Activated naive CD8-positive, alpha-beta T cell treated with anti-CD3 and anti-CD28 coated beads, Interleukin-2, amount 50 U/mL, for 24 hours (primary cell): ENCODE results near the gene SCAF11.
"Not testable (repeated sequence)": the region's sequence is repeated elsewhere in the genome, so short reads cannot be mapped to it uniquely, and the experiment has no call there.

Source experiments
- ATAC-seq: fragments of 150-1000 bp; cut with Tn5 transposase; one replicate; pipeline ENCODE4 v1.10.0; 2021
- DNase-seq: peaks from one replicate; pipeline ENCODE4 v3.0.0; 2021
- H3K27ac Mint-ChIP-seq: one replicate; pipeline ENCODE4 v1.8.0; 2021; ENCODE audit warnings: mild to moderate bottlenecking, mixed read lengths
- H3K27me3 Mint-ChIP-seq: one replicate; pipeline ENCODE4 v1.8.0; 2021; ENCODE audit warnings: mixed read lengths
- H3K36me3 Mint-ChIP-seq: one replicate; pipeline ENCODE4 v1.8.0; 2021; ENCODE audit warnings: low read depth, mixed read lengths
- H3K4me1 Mint-ChIP-seq: one replicate; pipeline ENCODE4 v1.8.0; 2021; ENCODE audit warnings: mixed read lengths
- H3K4me3 Mint-ChIP-seq: one replicate; pipeline ENCODE4 v1.8.0; 2021; ENCODE audit warnings: mild to moderate bottlenecking, moderate library complexity, mixed read lengths
- H3K9me3 Mint-ChIP-seq: one replicate; pipeline ENCODE4 v1.8.0; 2021; ENCODE audit warnings: mixed read lengths

SCAF11 gene

GRCh38 chr12:45990468-45991283 is at the start of gene SCAF11:
Gene SCAF11 (minus strand): TSS chr12:45990574. CDS start chr12:45964167, 26,407 bp downstream.
- H3K27ac Mint-ChIP-seq: peak within 1 kb of the TSS; percentile 100
- DNase-seq (peak; percentile 100), ATAC-seq (peak; percentile 88)
- peaks cover 51% of the 10 kb centered on the region for H3K4me1 Mint-ChIP-seq
- peaks cover 26% of the 10 kb centered on the region for H3K36me3 Mint-ChIP-seq
- peak within 1 kb of the TSS; percentile 97 for H3K4me3 Mint-ChIP-seq
- H3K27me3 Mint-ChIP-seq: peaks cover 4% of the 10 kb centered on the region
- H3K9me3 Mint-ChIP-seq: no peaks in the 10 kb centered on the region

GRCh38 chr12:46037066-46037465 is 46.7 kb upstream of the SCAF11 start:
- not testable (repeated sequence) for H3K27me3 Mint-ChIP-seq, DNase-seq, H3K4me3 Mint-ChIP-seq, H3K9me3 Mint-ChIP-seq, H3K36me3 Mint-ChIP-seq, H3K4me1 Mint-ChIP-seq, ATAC-seq, H3K27ac Mint-ChIP-seq

GRCh38 chr12:46027172-46027571 is 36.8 kb upstream of the SCAF11 start:
- Mint-ChIP-seq H3K4me1 (no peaks in the 10 kb centered on the region), H3K4me3 (no peak overlapping the region), H3K27ac (no peak overlapping the region), H3K9me3 (peaks cover 49% of the 10 kb centered on the region), H3K36me3 (peaks cover 9% of the 10 kb centered on the region), H3K27me3 (peaks cover 10% of the 10 kb centered on the region)
- ATAC-seq (no peak), DNase-seq (no peak)

- Mint-ChIP-seq H3K9me3 (peaks cover 49% of the 10 kb centered on the region), H3K27ac (no peak overlapping the region), H3K4me1 (no peaks in the 10 kb centered on the region), H3K27me3 (peaks cover 7% of the 10 kb centered on the region), H3K4me3 (no peak overlapping the region), H3K36me3 (peaks cover 11% of the 10 kb centered on the region)
- DNase-seq: no peak
- ATAC-seq: no peak
These were observed 33.7 kb upstream of the SCAF11 start for GRCh38 chr12:46024099-46024498.

- no peaks in the 10 kb centered on the region for H3K4me1 Mint-ChIP-seq
- H3K9me3 Mint-ChIP-seq: peaks cover 22% of the 10 kb centered on the region
- ATAC-seq (no peak), DNase-seq (no peak)
- no peak overlapping the region for H3K27ac Mint-ChIP-seq
- peaks cover 6% of the 10 kb centered on the region for H3K27me3 Mint-ChIP-seq
- H3K36me3 Mint-ChIP-seq: peaks cover 5% of the 10 kb centered on the region
- H3K4me3 Mint-ChIP-seq: no peak overlapping the region
These were observed 30.4 kb upstream of the SCAF11 start for GRCh38 chr12:46020768-46021167.

DNA sequence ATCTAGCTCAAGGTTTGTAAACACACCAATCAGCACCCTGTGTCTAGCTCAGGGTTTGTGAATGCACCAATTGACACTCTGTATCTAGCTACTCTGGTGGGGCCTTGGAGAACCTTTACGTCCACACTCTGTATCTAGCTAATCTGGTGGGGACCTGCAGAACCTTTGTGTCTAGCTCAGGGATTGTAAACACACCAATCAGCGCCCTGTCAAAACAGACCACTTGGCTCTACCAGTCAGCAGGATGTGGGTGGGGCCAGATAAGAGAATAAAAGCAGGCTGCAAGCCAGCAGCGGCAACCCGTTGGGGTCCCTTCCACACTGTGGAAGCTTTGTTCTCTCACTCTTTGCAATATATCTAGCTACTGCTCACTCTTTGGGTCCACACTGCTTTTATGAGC is 28.3 kb upstream of the SCAF11 start:
- not testable (repeated sequence) for H3K4me3 Mint-ChIP-seq, H3K36me3 Mint-ChIP-seq, H3K4me1 Mint-ChIP-seq, H3K27ac Mint-ChIP-seq, DNase-seq, H3K27me3 Mint-ChIP-seq, ATAC-seq, H3K9me3 Mint-ChIP-seq

DNA sequence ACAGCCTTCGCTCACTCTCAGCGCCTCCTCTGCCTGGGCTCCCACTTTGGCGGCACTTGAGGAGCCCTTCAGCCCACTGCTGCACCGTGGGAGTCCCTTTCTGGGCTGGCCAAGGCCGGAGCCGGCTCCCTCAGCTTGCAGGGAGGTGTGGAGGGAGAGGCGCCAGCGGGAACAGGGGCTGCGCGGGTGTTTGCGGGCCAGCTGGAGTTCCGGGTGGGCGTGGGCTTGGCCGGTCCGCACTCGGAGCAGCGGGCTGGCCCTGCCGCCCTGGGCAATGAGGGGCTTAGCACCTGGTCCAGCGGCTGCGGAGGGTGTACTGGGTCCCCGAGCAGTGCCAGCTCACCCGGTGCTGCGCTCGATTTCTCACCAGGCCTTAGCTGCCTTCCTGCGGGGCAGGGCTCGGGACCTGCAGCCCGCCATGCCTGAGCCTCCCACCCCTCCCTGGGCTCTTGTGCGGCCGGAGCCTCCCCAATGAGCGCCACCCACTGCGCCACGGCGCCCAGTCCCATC is 27.5 kb upstream of the SCAF11 start:
- H3K36me3 Mint-ChIP-seq, ATAC-seq, H3K4me1 Mint-ChIP-seq, DNase-seq, H3K27me3 Mint-ChIP-seq, H3K9me3 Mint-ChIP-seq, H3K4me3 Mint-ChIP-seq, H3K27ac Mint-ChIP-seq: not testable (repeated sequence)

DNA sequence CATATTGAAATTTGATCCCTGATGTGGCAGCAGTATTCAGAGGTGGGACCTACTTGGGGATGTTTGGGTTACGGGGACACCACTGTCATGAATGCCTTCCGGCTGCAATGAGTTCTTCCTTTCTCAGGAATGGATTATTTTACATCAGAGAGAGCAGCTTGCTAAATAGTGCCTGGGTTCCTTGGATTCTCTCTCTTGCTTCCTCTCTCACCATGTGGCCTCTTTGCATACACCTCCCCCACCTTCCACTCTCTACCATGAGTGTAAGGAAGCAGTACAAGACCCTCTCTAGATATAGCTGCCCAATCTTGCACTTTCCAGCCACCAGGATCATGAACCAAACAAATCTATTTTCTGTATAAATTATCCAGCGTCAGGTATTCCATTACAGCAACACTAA is 15.4 kb upstream of the SCAF11 start:
- no peaks in the 10 kb centered on the region for H3K4me1 Mint-ChIP-seq
- no peak for ATAC-seq
- H3K9me3 Mint-ChIP-seq: no peaks in the 10 kb centered on the region
- DNase-seq: no peak
- no peak overlapping the region for H3K27ac Mint-ChIP-seq
- no peaks in the 10 kb centered on the region for H3K27me3 Mint-ChIP-seq
- no peak overlapping the region for H3K4me3 Mint-ChIP-seq
- no peaks in the 10 kb centered on the region for H3K36me3 Mint-ChIP-seq

DNA sequence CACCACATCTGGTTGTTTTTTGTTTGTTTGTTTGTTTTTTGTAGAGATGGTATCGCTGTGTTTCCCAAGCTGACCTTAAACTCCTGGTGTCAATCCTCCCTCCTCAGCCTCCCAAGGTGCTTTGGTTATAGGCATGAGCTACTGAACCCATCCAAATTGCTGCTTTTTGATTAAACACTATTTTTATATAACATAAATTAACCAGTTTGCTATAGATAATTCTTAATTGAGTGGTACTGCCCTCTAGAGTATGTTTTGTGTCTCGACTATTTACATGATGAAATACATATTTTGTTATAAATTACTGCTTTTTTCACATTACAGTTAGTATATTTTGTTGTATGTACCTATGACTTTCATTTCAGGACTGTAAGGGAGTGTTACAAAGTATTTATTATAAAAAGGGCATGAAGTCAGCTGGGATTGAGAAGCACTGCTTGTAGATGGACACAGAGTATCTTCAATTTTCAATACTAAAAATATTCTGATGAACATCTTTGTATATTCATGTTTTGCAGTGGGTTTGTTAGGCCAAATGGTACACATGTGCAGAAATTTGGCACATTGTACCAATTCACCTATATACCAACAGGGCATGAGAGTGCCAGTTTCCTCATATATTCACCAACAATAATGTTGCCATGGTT is 14.9 kb upstream of the SCAF11 start:
- Mint-ChIP-seq H3K9me3 (no peaks in the 10 kb centered on the region), H3K36me3 (no peaks in the 10 kb centered on the region), H3K4me3 (no peak overlapping the region), H3K4me1 (no peaks in the 10 kb centered on the region), H3K27me3 (no peaks in the 10 kb centered on the region), H3K27ac (no peak overlapping the region)
- ATAC-seq (no peak), DNase-seq (no peak)

DNA sequence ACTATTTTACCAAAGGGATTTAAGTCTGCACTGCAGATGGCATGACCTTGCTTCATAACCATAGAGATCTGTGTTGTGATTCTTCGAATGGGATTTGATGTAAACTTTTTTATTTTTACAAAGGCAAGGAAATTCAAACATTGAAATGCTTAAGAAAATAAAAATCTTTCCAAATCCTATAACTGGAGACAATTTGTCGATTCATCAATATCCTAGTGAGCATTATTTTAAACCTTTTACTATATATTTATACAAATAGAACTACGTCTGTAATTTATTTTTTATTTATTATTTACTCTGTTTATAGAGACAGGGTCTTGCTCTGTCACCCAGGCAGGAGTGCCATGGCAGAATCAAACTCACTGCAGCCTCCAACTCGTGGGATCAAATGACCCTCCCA is 14.3 kb upstream of the SCAF11 start:
- H3K9me3 Mint-ChIP-seq: no peaks in the 10 kb centered on the region
- H3K27me3 Mint-ChIP-seq: no peaks in the 10 kb centered on the region
- ATAC-seq (no peak), DNase-seq (no peak)
- H3K27ac Mint-ChIP-seq: no peak overlapping the region
- no peak overlapping the region for H3K4me3 Mint-ChIP-seq
- no peaks in the 10 kb centered on the region for H3K36me3 Mint-ChIP-seq
- no peaks in the 10 kb centered on the region for H3K4me1 Mint-ChIP-seq

DNA sequence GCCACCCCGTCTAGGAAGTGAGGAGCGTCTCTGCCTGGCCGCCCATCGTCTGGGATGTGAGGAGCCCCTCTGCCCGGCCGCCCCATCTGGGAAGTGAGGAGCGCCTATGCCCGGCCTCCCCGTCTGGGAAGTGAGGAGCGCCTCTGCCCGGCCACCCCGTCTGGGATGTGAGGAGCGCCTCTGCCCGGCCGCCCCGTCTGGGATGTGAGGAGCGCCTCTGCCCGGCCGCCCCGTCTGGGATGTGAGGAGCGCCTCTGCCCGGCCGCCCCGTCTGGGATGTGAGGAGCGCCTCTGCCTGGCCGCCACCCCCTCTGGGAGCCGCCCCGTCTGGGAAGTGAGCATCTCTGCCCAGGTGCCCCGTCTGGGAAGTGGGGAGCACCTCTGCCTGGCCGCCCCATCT is 9.7 kb upstream of the SCAF11 start:
- H3K4me1 Mint-ChIP-seq, H3K9me3 Mint-ChIP-seq: not testable (repeated sequence)

GRCh38 chr12:45994736-45995135 is 4.4 kb upstream of the SCAF11 start:
- Mint-ChIP-seq H3K27ac (no peak overlapping the region), H3K27me3 (peaks cover 4% of the 10 kb centered on the region), H3K4me1 (peaks cover 17% of the 10 kb centered on the region), H3K36me3 (peaks cover 3% of the 10 kb centered on the region), H3K9me3 (no peaks in the 10 kb centered on the region), H3K4me3 (no peak overlapping the region)
- DNase-seq: no peak
- ATAC-seq: no peak

More for the DNA sequence above, 9.7 kb upstream of the SCAF11 start:
- H3K4me3 Mint-ChIP-seq, ATAC-seq, H3K27ac Mint-ChIP-seq, DNase-seq, H3K27me3 Mint-ChIP-seq, H3K36me3 Mint-ChIP-seq: not testable (repeated sequence)

DNA sequence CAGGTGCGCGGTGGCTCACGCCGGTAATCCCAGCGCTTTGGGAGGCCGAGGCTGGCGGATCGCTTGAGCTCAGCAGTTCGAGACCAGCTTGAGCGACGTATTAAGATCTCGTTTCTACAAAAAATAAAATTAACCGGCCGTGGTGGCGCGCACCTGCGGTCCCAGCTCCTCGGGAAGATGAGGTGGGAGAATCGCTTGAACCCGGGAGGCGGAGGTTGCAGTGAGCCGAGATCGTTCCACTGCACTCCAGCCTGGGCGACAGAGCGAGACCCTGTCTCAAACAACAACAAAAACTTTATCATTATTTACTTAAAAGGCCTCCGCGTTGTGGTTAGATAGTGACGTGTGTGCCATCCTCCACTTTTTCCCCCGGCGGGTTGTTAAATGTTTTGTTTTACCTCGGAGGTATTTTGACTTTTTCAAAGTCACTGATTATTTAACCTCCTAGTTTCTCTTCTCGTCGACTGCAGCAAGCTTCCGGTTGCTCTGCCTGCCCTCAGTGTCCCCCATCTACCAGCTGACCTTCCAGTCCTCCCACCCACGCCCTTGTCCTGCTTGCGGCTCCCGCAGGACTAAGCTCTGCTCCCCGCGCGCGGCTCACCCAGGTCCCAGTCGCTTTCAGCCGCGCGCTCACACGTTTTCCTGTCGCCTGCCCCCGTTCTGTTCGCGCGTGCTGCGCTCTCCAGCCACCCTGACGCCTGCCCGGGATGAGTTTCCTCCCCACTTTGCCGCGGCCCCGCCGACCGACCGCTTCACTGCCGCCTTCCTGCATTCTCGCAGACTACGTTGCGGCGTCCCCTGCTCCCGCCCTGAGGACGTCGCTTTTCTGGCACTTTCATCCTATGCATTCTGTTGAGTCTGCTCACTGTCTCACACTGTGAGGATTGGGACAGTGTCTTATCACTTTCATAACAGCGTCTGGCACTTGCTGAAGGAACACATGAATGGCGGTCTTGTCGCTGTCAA is 1.2 kb upstream of the SCAF11 start:
- peak; percentile 74 for DNase-seq
- Mint-ChIP-seq H3K27ac (peak overlapping the region; percentile 100), H3K4me1 (peaks cover 42% of the 10 kb centered on the region), H3K36me3 (peaks cover 17% of the 10 kb centered on the region), H3K9me3 (no peaks in the 10 kb centered on the region), H3K27me3 (peaks cover 4% of the 10 kb centered on the region), H3K4me3 (peak overlapping the region; percentile 97)
- ATAC-seq: peak; percentile 13

- Mint-ChIP-seq H3K27ac (peak overlapping the region; percentile 100), H3K9me3 (no peaks in the 10 kb centered on the region), H3K4me3 (peak overlapping the region; percentile 97), H3K36me3 (peaks cover 32% of the 10 kb centered on the region), H3K27me3 (peaks cover 4% of the 10 kb centered on the region), H3K4me1 (peaks cover 59% of the 10 kb centered on the region)
- DNase-seq: peak; percentile 61
- ATAC-seq: peak; percentile 26
These were observed 480 bp downstream of the SCAF11 start for GRCh38 chr12:45989721-45990467.
